DOHH2 (cell line): ENCODE results near the gene CACNA1F.

ENCODE experiments used
- H3F3A ChIP-seq: fragments of 200-600 bp; sonication (generic), shearing (Covaris generic); 2 replicates; pipeline ENCODE4 v1.6.0; 2016; ENCODE audit warnings: antibody characterized with exemption, mild to moderate bottlenecking; ENCODE audit not compliant: control insufficient read depth, insufficient read depth
- H3K27ac ChIP-seq: fragments of 200-600 bp; sonication (generic); 2 replicates; pipeline ENCODE4 v1.5.1; 2014; ENCODE audit warnings: low read depth, mild to moderate bottlenecking, low read length, moderate library complexity
- H3K27me3 ChIP-seq: fragments of 200-600 bp; sonication (generic); 2 replicates; pipeline ENCODE4 v1.6.1; 2014; ENCODE audit warnings: mild to moderate bottlenecking, low read length, mixed read lengths; ENCODE audit not compliant: control insufficient read depth
- H3K36me3 ChIP-seq: fragments of 200-600 bp; sonication (generic); 2 replicates; pipeline ENCODE4 v1.6.1; 2014; ENCODE audit warnings: mild to moderate bottlenecking, low read length, moderate library complexity, mixed read lengths; ENCODE audit not compliant: control insufficient read depth
- H3K4me1 ChIP-seq: fragments of 200-600 bp; sonication (generic); 2 replicates; pipeline ENCODE4 v1.6.1; 2014; ENCODE audit warnings: mild to moderate bottlenecking, low read length, mixed read lengths; ENCODE audit not compliant: control insufficient read depth
- H3K4me2 ChIP-seq: fragments of 200-600 bp; sonication (generic); 2 replicates; pipeline ENCODE4 v1.6.0; 2014; ENCODE audit warnings: mild to moderate bottlenecking, low read length, moderate library complexity
- H3K4me3 ChIP-seq: fragments of 200-600 bp; sonication (generic); 2 replicates; pipeline ENCODE4 v1.5.1; 2014; ENCODE audit warnings: mild to moderate bottlenecking, low read length, mixed read lengths
- H3K79me2 ChIP-seq: fragments of 200-600 bp; sonication (generic); 2 replicates; pipeline ENCODE4 v1.6.1; 2014; ENCODE audit warnings: mild to moderate bottlenecking, low read length, mixed read lengths; ENCODE audit not compliant: control insufficient read depth
- H3K9me2 ChIP-seq: fragments of 200-600 bp; sonication (generic); replicated peaks from 2 replicates; pipeline ENCODE4 v1.6.1; 2014; ENCODE audit warnings: mild to moderate bottlenecking, low read length, mixed read lengths; ENCODE audit not compliant: control insufficient read depth
- H3K9me3 ChIP-seq: fragments of 200-600 bp; sonication (generic); 2 replicates; pipeline ENCODE4 v1.6.1; 2014; ENCODE audit warnings: antibody characterized with exemption, low read length, mixed read lengths; ENCODE audit not compliant: control insufficient read depth, insufficient read depth
- H4K20me1 ChIP-seq: fragments of 200-600 bp; sonication (generic); 2 replicates; pipeline ENCODE4 v1.6.0; 2014; ENCODE audit warnings: low read depth, mild to moderate bottlenecking, antibody characterized with exemption, low read length, moderate library complexity; ENCODE audit not compliant: control insufficient read depth, insufficient read depth
- CTCF ChIP-seq: fragments of 200-600 bp; sonication (generic); IDR thresholded peaks from one replicate; pipeline ENCODE4 v1.5.1; 2014; ENCODE audit warnings: antibody characterized with exemption, mild to moderate bottlenecking, low read depth, low read length; ENCODE audit not compliant: poor library complexity, severe bottlenecking
- EZH2phosphoT487 ChIP-seq: fragments of 200-600 bp; sonication (generic); IDR thresholded peaks from 2 replicates; pipeline ENCODE4 v1.6.1; 2017; ENCODE audit warnings: borderline replicate concordance, mild to moderate bottlenecking, antibody characterized with exemption, low read length, moderate library complexity, mixed read lengths

Gene CACNA1F

GRCh38 chrX:49203536-49203935, 29.6 kb downstream of the CACNA1F start:
- no peaks in the 10 kb centered on the region for H3F3A ChIP-seq
- no peaks in the 10 kb centered on the region; the same call in 1 of the 2 replicates for H3K27me3 ChIP-seq
- H3K79me2 ChIP-seq = no peaks in the 10 kb centered on the region
- peaks cover 6% of the 10 kb centered on the region for H3K4me1 ChIP-seq
- no peaks in the 10 kb centered on the region for H3K36me3 ChIP-seq
- no peak overlapping the region for H3K27ac ChIP-seq
- H3K9me2 ChIP-seq = no peaks in the 10 kb centered on the region
- no peak overlapping the region for H3K4me2 ChIP-seq
- TF ChIP-seq EZH2phosphoT487 (no peak), CTCF (no peak)
- no peaks in the 10 kb centered on the region for H4K20me1 ChIP-seq
- no peak overlapping the region for H3K4me3 ChIP-seq
- H3K9me3 ChIP-seq = no peaks in the 10 kb centered on the region

GRCh38 chrX:49202022-49202421, 31.1 kb downstream of the CACNA1F start:
- TF ChIP-seq EZH2phosphoT487 (no peak), CTCF (no peak)

DNA sequence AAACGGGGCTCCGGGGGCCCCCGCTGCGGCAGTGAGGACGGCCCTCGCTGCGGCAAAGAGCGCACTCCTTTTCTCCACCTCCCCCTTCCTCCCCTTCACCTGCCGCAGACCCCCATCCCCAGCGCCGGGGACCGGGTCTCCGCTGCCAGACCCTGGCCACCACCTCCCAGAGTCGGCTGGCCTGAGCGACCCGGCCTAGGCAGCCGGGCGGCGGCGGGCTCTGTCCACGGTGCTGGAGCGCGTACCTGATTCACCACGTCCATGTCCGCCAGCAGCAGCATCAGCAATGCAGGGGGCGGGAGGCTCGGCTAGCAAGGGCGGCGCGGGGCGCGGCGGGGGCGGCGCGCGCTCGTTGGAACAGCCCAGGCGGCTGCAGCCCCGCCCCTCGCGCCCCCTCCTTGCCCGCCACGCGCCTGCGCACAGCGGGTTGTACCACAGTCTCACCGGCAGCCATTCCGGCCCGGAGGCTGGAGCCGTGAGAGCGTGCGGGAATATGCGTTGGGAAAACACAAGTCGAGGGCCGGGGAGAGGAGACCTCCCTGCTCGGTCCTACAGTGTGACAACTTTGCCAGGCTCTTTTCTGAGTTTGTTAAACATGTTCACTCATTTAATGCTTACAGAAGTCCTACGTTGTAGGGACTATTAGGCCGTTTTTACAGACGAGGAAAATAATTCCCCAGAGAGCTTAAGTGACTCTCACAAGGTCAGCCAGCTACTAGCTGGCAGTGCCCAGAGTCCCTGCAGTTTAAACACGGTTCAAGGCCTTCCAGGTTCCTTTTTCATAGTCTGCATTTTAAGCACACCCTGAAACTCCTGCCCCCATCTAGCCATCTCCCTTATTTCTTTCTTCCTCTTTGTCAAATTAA, 33.0 kb downstream of the CACNA1F start, which contains the start of gene SYP:
SYP (minus strand) TSS at position 288 of the 866 bp plus-strand sequence; CDS start at position 281, 7 bp downstream.
- Histone ChIP-seq H3K36me3 (no peaks in the 10 kb centered on the region), H3K79me2 (no peaks in the 10 kb centered on the region), H3K27me3 (no peaks in the 10 kb centered on the region; the same call in 1 of the 2 replicates), H3K27ac (no peak within 1 kb of the TSS), H3K4me3 (peak within 1 kb of the TSS; percentile 60), H4K20me1 (no peaks in the 10 kb centered on the region), H3K4me2 (peak within 1 kb of the TSS; percentile 64), H3F3A (no peaks in the 10 kb centered on the region), H3K4me1 (peaks cover 6% of the 10 kb centered on the region), H3K9me3 (no peaks in the 10 kb centered on the region), H3K9me2 (no peaks in the 10 kb centered on the region)
- TF ChIP-seq CTCF (no peak), EZH2phosphoT487 (no peak)

More at GRCh38 chrX:49202022-49202421, 31.1 kb downstream of the CACNA1F start:
- H3K4me3 ChIP-seq = no peak overlapping the region
- no peaks in the 10 kb centered on the region for H3F3A ChIP-seq
- no peak overlapping the region for H3K27ac ChIP-seq
- H3K4me1 ChIP-seq = peaks cover 6% of the 10 kb centered on the region
- no peaks in the 10 kb centered on the region for H4K20me1 ChIP-seq
- no peaks in the 10 kb centered on the region for H3K79me2 ChIP-seq
- no peaks in the 10 kb centered on the region for H3K9me2 ChIP-seq
- no peaks in the 10 kb centered on the region for H3K36me3 ChIP-seq
- H3K4me2 ChIP-seq = no peak overlapping the region
- no peaks in the 10 kb centered on the region for H3K9me3 ChIP-seq
- H3K27me3 ChIP-seq = no peaks in the 10 kb centered on the region; the same call in 1 of the 2 replicates
